Posterior cingulate gyrus (tissue), 11 donors: ENCODE results near the gene NACC1.
A peak's percentile ranks its signal among the peaks of the same experiment; 100 is the strongest.

Experiments
- DNase-seq, 10 donors: peaks; one replicate each; pipeline versions ENCODE4 v3.0.0 to v3.0.0-alpha.2; 2020 to 2021; ENCODE audit warnings: mixed read lengths in 3 of 10
- intact Hi-C: fragments of 100-400 bp; cut with DNase I; formaldehyde crosslinking; loops from one replicate; pipeline ENCODE4 v1.15.1; 2023

The NACC1 gene

GRCh38 chr19:13117176-13117771 is 790 bp upstream of the NACC1 start:
- intact Hi-C loops, result no loop called here

GRCh38 chr19:13118424-13119193 is 545 bp downstream of the NACC1 start:
- intact Hi-C loops, result loop anchor here (1.0 kb wide), 1 partner anchor 32 kb away; the partner anchor contains the start of genes IER2 and STX10
- DNase-seq, result peak in 1 of 10 donors; percentile 78

More at GRCh38 chr19:13117176-13117771, 790 bp upstream of the NACC1 start:
- DNase-seq, result peak in 1 of 10 donors; percentile 55

- no peak for DNase-seq
- intact Hi-C loops, result no loop called here
Observed at GRCh38 chr19:13119627-13120026, 1.6 kb downstream of the NACC1 start.

GRCh38 chr19:13120031-13120430 is 2.0 kb downstream of the NACC1 start:
- no peak for DNase-seq
- intact Hi-C loops, result no loop called here

- DNase-seq, result no peak
- intact Hi-C loops, result no loop called here
Observed at GRCh38 chr19:13120817-13121216, 2.8 kb downstream of the NACC1 start.

GRCh38 chr19:13121551-13122274 is 3.6 kb downstream of the NACC1 start:
- no peak for DNase-seq
- intact Hi-C loops, result no loop called here

GRCh38 chr19:13122275-13122878 is 4.3 kb downstream of the NACC1 start:
- intact Hi-C loops, result no loop called here

GRCh38 chr19:13122980-13123957 is 5.2 kb downstream of the NACC1 start:
- DNase-seq, result peak in 8 of 10 donors; percentile 46 to 94 (median 70)
- intact Hi-C loops, result no loop called here

More at GRCh38 chr19:13122275-13122878, 4.3 kb downstream of the NACC1 start:
- DNase-seq, result no peak

GRCh38 chr19:13127051-13127450 is 9.0 kb downstream of the NACC1 start:
- intact Hi-C loops, result no loop called here
- DNase-seq, result no peak

GRCh38 chr19:13127811-13128575 is 9.9 kb downstream of the NACC1 start:
- intact Hi-C loops, result no loop called here
- DNase-seq, result peak in 1 of 10 donors; percentile 86

- DNase-seq, result no peak
- intact Hi-C loops, result no loop called here
Observed at GRCh38 chr19:13128583-13128982, 10.5 kb downstream of the NACC1 start.

GRCh38 chr19:13129384-13129783 is 11.3 kb downstream of the NACC1 start:
- DNase-seq, result no peak
- intact Hi-C loops, result no loop called here

- DNase-seq, result no peak
- intact Hi-C loops, result no loop called here
Observed at GRCh38 chr19:13130886-13131490, 12.9 kb downstream of the NACC1 start.

- intact Hi-C loops, result no loop called here
- peak in 1 of 10 donors; percentile 62 for DNase-seq
Observed at GRCh38 chr19:13132471-13133180, 14.6 kb downstream of the NACC1 start.

- peak in 3 of 10 donors; percentile 42 to 83 (median 45) for DNase-seq
Observed at GRCh38 chr19:13133241-13133870, 15.3 kb downstream of the NACC1 start.

GRCh38 chr19:13134626-13135025 is 16.6 kb downstream of the NACC1 start:
- intact Hi-C loops, result no loop called here
- DNase-seq, result no peak

More at GRCh38 chr19:13133241-13133870, 15.3 kb downstream of the NACC1 start:
- intact Hi-C loops, result no loop called here
